ENCODE measurements around the gene PLA2G5. TPM values are rescaled to one million over a fixed set of nuclear protein-coding genes. Genes with fewer than 3 reads are reported as not detected.

The PLA2G5 gene
- total RNA-seq, 1 donor from 2014 or later: not detected

- Mint-ChIP-seq H3K27ac (no peak overlapping the region), H3K27me3 (peaks cover 42% of the 10 kb centered on the region)
- no peak for DNase-seq (ENCODE audit: extremely low spot score, unreplicated experiment)
Measured at GRCh38 chr1:20120796-20121195, 50.8 kb downstream of the PLA2G5 start.

GRCh38 chr1:20123722-20124455, 53.9 kb downstream of the PLA2G5 start:
- no peak for DNase-seq (ENCODE audit: extremely low spot score, unreplicated experiment)
- Mint-ChIP-seq H3K4me3 (no peak overlapping the region), H3K4me1 (ENCODE audit: unreplicated experiment) (no peaks in the 10 kb centered on the region), H3K27me3 (peaks cover 32% of the 10 kb centered on the region), H3K27ac (no peak overlapping the region), H3K9me3 (no peaks in the 10 kb centered on the region), H3K36me3 (no peaks in the 10 kb centered on the region)
- TF ChIP-seq CTCF (conservative IDR thresholded peaks at IDR 0.05): no peak

More at GRCh38 chr1:20120796-20121195, 50.8 kb downstream of the PLA2G5 start:
- Mint-ChIP-seq H3K4me1 (ENCODE audit: unreplicated experiment) (no peaks in the 10 kb centered on the region), H3K36me3 (no peaks in the 10 kb centered on the region), H3K9me3 (no peaks in the 10 kb centered on the region), H3K4me3 (no peak overlapping the region)
- no peak for TF ChIP-seq CTCF (conservative IDR thresholded peaks at IDR 0.05)

- H3K27ac Mint-ChIP-seq: no peak overlapping the region
- H3K36me3 Mint-ChIP-seq: no peaks in the 10 kb centered on the region
- TF ChIP-seq CTCF (conservative IDR thresholded peaks at IDR 0.05): no peak
- no peak overlapping the region for H3K4me3 Mint-ChIP-seq
- no peaks in the 10 kb centered on the region for H3K9me3 Mint-ChIP-seq
- no peaks in the 10 kb centered on the region for H3K4me1 Mint-ChIP-seq (ENCODE audit: unreplicated experiment)
- peaks cover 32% of the 10 kb centered on the region for H3K27me3 Mint-ChIP-seq
- no peak for DNase-seq (ENCODE audit: extremely low spot score, unreplicated experiment)
Measured at GRCh38 chr1:20124456-20125057, 54.6 kb downstream of the PLA2G5 start.

GRCh38 chr1:20125100-20125499, 55.1 kb downstream of the PLA2G5 start:
- H3K4me1 Mint-ChIP-seq (ENCODE audit: unreplicated experiment): no peaks in the 10 kb centered on the region
- H3K27me3 Mint-ChIP-seq: peaks cover 27% of the 10 kb centered on the region
- no peak overlapping the region for H3K4me3 Mint-ChIP-seq
- no peak for DNase-seq (ENCODE audit: extremely low spot score, unreplicated experiment)
- no peaks in the 10 kb centered on the region for H3K9me3 Mint-ChIP-seq
- no peak overlapping the region for H3K27ac Mint-ChIP-seq
- H3K36me3 Mint-ChIP-seq: no peaks in the 10 kb centered on the region
- TF ChIP-seq CTCF (conservative IDR thresholded peaks at IDR 0.05): no peak

GRCh38 chr1:20126041-20126805, 56.2 kb downstream of the PLA2G5 start:
- peaks cover 19% of the 10 kb centered on the region for H3K27me3 Mint-ChIP-seq
- no peaks in the 10 kb centered on the region for H3K4me1 Mint-ChIP-seq (ENCODE audit: unreplicated experiment)
- H3K9me3 Mint-ChIP-seq: no peaks in the 10 kb centered on the region
- TF ChIP-seq CTCF (conservative IDR thresholded peaks at IDR 0.05): no peak
- H3K4me3 Mint-ChIP-seq: no peak overlapping the region
- no peak overlapping the region for H3K27ac Mint-ChIP-seq
- no peaks in the 10 kb centered on the region for H3K36me3 Mint-ChIP-seq
- no peak for DNase-seq (ENCODE audit: extremely low spot score, unreplicated experiment)
